HG02840 (cell line): Measurements from ENCODE around the gene FHOD3.
"Not testable (repeated sequence)": the region's sequence is repeated elsewhere in the genome, so short reads cannot be mapped to it uniquely, and the experiment has no call there.

Experiments
- ATAC-seq: cut with Tn5 transposase; IDR thresholded peaks from one replicate; pipeline ENCODE4 v1.9.1; 2021; ENCODE audit warnings: mild to moderate bottlenecking, moderate library complexity, moderate number of reproducible peaks; ENCODE audit not compliant: unreplicated experiment, low FRiP score

Gene FHOD3

GRCh38 chr18:36758623-36759022, 461.1 kb downstream of the FHOD3 start:
- no peak for ATAC-seq

GRCh38 chr18:36759167-36759776, 461.8 kb downstream of the FHOD3 start:
- ATAC-seq, result no peak

GRCh38 chr18:36760598-36760997, 463.1 kb downstream of the FHOD3 start:
- no peak for ATAC-seq

- no peak for ATAC-seq
Measured at GRCh38 chr18:36761186-36761698, 463.7 kb downstream of the FHOD3 start.

- ATAC-seq, result no peak
Measured at GRCh38 chr18:36762074-36762473, 464.6 kb downstream of the FHOD3 start.

- not testable (repeated sequence) for ATAC-seq
Measured at GRCh38 chr18:36762965-36763364, 465.5 kb downstream of the FHOD3 start.

GRCh38 chr18:36766836-36767235, 469.3 kb downstream of the FHOD3 start:
- ATAC-seq, result no peak

GRCh38 chr18:36769172-36769571, 471.7 kb downstream of the FHOD3 start:
- ATAC-seq, result no peak

GRCh38 chr18:36769611-36770314, 472.2 kb downstream of the FHOD3 start:
- ATAC-seq, result no peak

- no peak for ATAC-seq
Measured at GRCh38 chr18:36770315-36770946, 472.9 kb downstream of the FHOD3 start.

GRCh38 chr18:36771245-36771644, 473.7 kb downstream of the FHOD3 start:
- no peak for ATAC-seq

- no peak for ATAC-seq
Measured at GRCh38 chr18:36772241-36772723, 474.8 kb downstream of the FHOD3 start.

GRCh38 chr18:36775396-36775795, 477.9 kb downstream of the FHOD3 start:
- ATAC-seq, result no peak

- ATAC-seq, result no peak
Measured at GRCh38 chr18:36776650-36777049, 479.1 kb downstream of the FHOD3 start.

GRCh38 chr18:36777566-36777965, 480.1 kb downstream of the FHOD3 start:
- ATAC-seq, result no peak

- no peak for ATAC-seq
Measured at GRCh38 chr18:36780748-36781147, 483.2 kb downstream of the FHOD3 start.

- no peak for ATAC-seq
Measured at GRCh38 chr18:36782710-36783109, 485.2 kb downstream of the FHOD3 start.

GRCh38 chr18:36783792-36784191, 486.3 kb downstream of the FHOD3 start:
- ATAC-seq, result no peak

- no peak for ATAC-seq
Measured at GRCh38 chr18:36786686-36787085, 489.2 kb downstream of the FHOD3 start.

- ATAC-seq, result no peak
Measured at GRCh38 chr18:36792634-36793283, 495.2 kb downstream of the FHOD3 start.
